ENCODE results near the gene ZNF792.
"Not testable (repeated sequence)": the region's sequence is repeated elsewhere in the genome, so short reads cannot be mapped to it uniquely, and the experiment has no call there.

The ZNF792 gene

DNA sequence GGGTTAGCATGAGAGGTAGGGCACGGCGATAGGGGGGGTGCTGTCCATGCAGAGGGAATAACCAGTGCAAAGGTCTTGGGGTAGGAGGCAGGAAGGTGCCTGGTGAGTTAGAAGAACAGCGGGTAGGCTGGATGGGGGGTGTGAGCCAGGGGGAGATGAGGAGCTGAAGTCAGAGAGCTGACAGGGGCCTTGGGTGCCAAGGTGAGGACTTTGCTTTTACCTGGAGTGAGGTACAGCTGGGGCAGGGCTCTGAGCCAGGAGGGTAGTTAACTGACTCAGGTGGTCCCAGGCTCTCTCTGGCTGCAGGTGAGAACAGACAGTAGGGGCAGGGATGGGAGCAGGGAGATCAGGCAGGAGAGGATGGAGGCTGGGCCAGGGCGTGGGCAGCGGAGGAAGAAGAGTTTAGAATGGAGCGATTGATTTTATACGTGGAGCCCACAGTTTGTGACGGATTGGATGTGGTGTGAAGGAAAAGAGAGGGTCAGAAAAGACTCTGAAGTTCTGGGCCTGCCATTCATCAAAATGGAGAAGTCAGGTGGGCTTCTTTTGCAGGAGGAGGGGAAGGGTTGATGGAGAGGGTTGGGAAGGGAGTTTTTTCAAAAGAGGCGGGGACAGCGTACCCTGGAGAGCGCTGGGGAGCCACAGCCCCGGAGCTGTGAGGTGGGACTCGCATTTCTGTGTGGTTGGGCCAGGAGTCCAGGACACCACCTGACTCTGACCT, 34.9 kb upstream of the ZNF792 start:
- FAIRE-seq, result no peak

GRCh38 chr19:34998224-34998623, 34.2 kb upstream of the ZNF792 start:
- FAIRE-seq, result not testable (repeated sequence)

DNA sequence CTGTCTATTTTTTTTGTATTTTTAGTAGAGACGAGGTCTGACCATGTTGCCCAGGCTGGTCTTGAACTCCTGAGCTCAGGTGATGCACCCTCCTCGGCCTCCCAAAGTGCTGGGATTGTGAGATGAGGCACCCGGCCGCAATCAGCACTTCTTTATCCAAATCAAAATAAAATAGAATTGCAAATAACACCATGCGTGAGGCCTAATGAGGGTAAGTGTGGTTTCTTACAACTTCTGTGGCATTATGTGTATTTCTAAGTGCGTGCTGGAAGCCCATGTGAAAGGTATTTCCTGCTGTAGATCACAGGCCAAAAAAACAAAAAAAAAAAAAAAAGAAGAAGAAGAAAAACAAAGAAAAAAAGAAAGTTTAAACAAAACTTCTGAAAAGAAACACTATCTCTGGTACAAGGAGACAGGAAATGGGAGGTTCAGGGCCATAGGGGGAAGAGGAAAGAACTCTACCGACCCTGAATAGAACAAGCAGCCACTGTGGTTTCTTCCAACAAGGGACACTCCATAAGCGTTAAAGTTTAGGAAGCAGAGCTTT, 33.1 kb upstream of the ZNF792 start:
- FAIRE-seq, result no peak

- FAIRE-seq, result no peak
Measured at GRCh38 chr19:34995551-34995950, 31.5 kb upstream of the ZNF792 start.

DNA sequence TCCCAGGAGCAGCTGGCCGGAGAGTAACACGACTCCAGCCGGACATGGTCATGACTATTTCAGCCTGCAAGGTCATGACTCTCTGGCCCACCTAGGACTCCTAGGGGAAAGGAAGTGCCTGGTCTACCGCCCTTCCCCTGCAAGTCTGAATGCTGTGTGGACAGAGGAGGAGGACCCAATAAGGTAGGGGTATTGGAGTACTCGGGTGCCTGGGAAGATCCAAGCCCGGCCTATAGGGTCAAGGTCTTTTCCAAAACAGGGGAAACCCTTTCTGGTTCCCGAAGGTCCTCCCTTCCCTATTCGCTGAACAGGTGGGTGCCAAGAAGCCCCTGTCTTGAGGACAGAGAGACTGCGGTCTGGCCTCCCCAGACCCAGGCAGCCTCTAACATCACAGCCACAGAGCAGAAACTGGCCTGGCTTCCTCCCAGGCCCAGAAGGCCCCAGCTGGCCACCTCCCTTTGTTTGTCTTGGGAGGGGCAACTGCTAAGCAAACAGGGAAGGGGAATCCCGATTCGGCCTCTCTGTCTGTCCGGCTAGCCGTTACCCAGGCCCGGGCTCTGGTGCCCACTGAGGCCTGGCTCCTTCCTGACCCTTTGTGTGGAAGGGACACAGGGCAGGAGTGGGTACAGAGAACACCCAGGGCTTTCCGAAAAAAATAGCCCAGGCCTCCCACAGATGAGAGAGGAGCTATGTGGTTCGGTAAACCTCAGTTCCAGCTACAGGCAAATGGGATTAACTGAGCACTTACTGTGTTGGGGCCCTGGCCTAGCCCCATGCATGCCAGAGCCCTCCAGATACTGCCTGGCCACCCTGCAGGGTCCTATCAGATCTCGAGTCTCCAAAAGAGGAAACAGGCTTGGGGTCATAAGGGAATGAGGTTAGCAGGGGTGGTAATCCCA, 30.9 kb upstream of the ZNF792 start:
- no peak for FAIRE-seq

DNA sequence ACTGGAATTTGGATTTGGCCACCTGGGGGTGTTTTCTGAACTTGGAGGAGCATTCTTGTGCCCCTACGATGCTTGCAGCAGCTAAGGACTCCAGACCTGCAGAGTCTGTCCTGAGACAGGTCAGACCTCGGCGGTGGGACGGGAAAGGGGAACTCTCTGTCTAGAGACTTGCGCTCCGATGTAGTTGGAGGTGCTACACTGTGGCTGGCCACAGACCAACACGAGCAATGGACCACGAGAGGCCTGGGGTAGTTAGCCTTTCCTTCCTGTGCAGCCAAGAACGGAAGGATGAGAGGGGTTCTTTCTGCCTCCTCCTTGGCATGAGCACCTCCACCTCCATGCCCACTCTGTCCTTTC, 30.2 kb upstream of the ZNF792 start:
- no peak for FAIRE-seq

DNA sequence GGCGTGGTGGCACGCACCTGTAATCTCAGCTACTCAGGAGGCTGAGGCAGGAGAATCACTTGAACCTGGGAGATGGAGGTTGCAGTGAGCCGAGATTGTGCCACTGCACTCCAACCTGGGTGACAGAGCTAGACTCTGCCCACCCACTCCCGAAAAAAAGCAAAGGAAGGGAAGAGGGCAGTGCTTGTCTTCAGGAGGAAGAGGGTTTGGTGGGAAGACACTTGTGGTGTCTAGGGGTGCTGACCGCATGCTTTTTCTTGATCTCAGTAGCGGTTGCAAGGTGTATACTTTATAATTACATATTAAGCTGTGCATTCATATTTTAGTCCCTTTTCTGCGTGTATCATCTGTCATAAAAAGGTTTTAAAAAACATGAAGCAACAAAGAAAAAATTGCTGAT, 28.6 kb upstream of the ZNF792 start:
- not testable (repeated sequence) for FAIRE-seq

DNA sequence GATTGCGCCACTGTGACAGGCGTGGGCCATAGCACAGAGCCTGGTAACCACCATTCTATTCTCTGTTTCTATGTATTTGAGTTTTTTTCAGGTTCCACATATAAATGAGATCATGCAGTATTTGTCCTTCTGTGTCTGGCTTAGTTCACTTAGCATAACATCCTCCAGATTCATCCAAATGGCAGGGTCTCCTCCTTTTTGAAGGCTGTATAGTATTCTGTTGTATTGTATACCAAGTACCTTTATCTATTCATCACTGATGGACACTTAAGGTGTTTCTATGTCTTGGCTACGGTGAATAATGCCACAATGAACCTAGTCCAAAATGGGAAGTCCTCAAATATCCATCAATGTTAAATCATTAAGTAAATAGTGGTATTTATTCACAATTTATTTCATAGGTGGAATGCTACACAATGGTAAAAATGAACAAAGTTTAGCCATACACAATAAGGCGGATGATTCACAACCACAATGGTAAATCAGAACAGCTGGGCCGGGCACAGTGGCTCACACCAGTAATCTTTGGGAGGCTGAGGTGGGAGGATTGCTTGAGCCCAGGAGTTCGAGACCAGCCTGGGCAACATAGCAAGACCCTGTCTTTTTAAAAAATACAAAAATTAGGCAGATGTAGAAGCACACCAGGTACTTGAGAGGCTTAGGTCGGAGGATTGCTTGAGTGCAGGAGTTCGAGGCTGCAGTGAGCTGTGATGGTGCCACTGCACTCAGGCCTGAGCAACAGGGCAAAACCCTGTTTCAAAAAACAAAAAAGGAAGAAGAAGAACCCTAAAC, 27.7 kb upstream of the ZNF792 start:
- no peak for FAIRE-seq

GRCh38 chr19:34990578-34991192, 26.7 kb upstream of the ZNF792 start:
- no peak for FAIRE-seq

DNA sequence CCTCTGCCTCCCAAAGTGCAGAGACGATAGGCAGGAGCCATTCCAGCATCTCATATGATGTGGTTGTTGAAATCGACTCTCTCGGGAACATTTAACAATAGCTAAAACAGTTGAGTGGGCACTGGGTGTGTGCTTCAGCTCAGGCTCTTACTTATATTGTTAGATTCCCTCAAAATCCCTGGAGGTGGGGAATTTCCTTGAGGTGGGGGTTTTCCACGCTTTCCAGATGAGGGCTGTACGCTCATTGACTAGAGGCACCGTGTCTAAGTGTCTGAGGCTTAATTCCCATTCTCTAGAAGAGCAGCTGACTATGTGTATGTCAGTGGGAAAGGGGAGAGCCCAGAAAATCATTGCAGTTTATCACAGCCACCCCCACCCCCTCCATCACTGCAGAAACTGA, 25.3 kb upstream of the ZNF792 start:
- no peak for FAIRE-seq

GRCh38 chr19:34988119-34988518, 24.1 kb upstream of the ZNF792 start:
- FAIRE-seq, result no peak

DNA sequence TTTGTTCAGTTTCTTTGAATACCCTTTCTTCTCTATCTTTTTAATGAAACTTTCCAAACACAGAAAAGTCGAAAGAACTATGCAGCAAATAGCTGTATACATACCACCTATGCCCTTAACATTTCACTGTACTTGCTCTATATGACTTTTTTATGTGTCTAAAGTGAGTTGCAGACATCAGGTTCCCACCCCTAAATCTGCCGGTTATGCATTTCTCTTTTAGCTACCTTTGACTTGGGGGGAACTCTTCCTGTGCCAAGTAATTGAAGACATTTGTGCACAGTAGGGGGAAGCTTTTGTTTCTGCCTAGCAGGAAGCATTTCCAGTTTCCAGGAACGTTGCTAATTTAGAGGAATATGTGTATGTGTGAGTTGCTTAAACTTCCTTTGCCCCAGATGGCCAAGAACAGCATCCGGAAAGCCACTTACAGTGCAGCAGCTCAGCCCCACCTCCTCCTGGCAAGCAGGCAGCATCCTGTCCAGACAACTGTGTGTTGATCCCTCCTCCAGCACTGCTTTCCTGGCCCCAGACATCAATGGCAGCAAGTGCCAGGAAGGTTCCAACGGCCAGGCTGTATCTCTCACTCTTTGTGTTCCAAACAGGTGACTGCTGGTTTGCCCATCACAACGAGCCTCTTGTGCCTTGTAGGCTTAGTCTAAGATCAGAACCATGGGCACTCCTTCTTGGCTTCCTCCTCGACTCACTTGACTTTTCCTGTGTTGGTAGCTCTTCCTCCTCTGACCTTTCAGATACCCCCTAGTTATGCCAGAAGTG, 21.4 kb upstream of the ZNF792 start:
- FAIRE-seq, result no peak

GRCh38 chr19:34984287-34984686, 20.3 kb upstream of the ZNF792 start:
- no peak for FAIRE-seq

DNA sequence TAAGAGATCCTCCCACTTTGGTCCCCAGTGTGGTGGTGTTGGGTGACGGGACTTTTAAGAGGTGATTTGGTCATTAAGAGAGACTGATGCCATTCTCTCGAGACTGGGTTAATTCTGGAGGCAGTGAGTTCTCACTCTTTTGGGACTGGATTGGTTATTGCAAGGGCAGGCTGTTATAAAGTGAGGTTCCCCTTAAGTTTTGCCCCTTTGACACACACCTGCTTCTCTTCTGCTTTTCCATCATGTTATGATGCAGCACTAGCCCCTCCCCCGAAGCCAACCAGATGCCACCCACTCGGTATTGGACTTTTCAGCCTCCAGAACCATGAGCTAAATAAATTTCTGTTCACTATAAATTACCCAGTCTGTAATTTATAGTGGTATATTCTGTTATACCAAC, 19.8 kb upstream of the ZNF792 start:
- FAIRE-seq, result no peak

- no peak for FAIRE-seq
Measured at GRCh38 chr19:34982275-34982674, 18.2 kb upstream of the ZNF792 start.

DNA sequence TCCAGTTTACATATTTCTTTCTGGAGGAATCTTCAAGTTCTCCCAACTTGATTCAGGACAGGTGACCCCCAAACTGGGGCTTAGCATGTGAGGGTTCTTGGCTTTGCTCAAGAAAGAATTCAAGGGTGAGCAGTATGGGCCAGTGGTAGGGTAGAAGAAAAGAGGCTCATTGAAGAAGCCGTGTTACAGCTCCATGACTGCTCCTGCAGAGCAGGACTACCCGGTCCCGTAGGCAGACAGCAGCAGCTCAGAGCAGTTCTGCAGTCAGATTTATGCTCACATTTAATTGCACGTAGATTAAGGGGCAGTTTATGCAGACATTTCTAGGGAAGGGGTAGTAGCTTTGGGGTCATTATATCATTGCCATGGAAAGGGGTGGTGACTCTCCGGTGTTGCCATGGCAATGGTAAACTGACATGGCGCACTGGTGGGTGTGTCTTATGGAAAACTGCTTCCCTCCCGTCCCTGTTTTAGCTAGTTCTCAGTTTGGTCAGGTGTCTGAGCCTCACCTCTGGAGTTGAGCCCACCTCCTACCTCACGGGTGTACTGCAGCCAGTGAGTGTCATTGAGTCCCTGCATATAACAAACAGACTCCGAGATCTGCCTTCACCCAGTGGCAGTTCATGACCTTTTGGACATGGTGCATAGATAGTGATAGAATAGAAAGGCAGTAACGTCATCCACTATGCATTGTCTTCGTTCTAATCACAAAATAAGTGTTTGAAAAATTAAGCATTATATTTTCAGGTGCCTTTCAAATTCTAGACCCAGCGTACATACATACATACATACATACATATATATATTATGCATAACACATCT, 16.0 kb upstream of the ZNF792 start:
- no peak for FAIRE-seq

GRCh38 chr19:34976611-34977010, 12.6 kb upstream of the ZNF792 start:
- no peak for FAIRE-seq

DNA sequence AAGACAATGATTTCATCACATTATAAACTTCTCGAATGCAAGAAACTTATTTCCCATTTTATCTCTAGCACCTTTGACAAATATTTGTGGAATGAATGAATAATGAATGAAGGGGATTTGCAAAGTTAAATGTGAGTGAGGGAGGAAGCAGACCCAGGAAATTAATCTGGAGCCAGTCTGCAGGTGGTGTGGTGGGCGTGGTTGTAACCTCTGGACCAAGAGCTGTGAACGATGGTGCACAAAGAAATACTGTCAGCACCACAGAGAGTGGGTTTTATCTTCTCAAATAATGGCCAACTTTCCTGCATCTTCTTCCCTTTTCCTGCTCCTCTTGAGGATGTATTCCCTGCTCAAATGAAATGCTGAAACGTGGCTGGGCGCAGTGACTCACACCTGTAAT, 11.0 kb upstream of the ZNF792 start:
- FAIRE-seq, result no peak

DNA sequence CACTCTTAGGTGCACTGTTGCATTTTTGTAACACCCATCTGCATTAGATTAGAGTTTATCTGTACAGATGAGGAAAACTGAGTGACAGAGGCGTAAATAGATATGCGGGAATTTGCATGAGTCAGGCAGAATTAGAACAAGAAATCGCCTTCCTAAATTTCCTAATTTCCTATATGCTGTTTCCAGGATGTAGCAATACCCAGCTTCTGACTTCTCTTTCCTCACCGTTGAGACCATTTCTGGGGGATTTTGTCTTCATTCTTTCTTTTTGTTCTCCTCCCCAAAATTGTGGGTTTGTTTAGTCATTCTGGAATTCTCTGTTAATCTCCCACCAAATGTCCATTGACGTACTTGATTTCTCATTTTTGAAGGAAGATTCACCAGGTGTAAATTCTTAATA, 10.6 kb upstream of the ZNF792 start:
- no peak for FAIRE-seq

DNA sequence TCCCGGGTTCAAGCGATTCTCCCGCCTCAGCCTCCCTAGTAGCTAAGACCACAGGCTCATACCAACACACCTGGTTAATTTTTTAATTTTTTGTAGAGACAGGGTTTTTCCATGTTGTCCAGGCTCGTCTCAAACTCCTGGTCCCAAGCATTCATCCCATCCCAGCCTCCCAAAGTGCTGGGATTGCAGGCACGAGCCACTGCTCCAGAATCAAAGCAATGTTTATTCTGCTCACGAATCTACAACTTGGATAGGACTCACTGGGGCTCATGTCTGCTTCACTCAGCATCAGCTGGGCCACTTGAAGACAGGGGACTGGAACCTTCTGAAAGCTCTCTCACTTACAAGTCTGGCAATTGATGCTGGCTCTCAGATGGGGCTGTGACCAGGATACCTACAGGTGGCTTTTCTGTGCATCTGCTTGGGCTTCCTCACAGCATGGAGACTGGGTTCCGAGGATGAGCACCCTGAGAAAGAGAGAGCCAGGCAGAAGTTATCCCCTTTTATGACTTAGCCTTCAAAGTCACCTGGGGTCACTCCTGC, 8.2 kb upstream of the ZNF792 start:
- no peak for FAIRE-seq
